GM21737 (cell line): Measurements from ENCODE around the gene CAMKK2.
"Not testable (repeated sequence)": the region's sequence is repeated elsewhere in the genome, so short reads cannot be mapped to it uniquely, and the experiment has no call there.

Experiments
- ATAC-seq: cut with Tn5 transposase; IDR thresholded peaks from one replicate; pipeline ENCODE4 v1.9.1; 2021; ENCODE audit warnings: mild to moderate bottlenecking, moderate library complexity; ENCODE audit not compliant: unreplicated experiment

CAMKK2 gene

DNA sequence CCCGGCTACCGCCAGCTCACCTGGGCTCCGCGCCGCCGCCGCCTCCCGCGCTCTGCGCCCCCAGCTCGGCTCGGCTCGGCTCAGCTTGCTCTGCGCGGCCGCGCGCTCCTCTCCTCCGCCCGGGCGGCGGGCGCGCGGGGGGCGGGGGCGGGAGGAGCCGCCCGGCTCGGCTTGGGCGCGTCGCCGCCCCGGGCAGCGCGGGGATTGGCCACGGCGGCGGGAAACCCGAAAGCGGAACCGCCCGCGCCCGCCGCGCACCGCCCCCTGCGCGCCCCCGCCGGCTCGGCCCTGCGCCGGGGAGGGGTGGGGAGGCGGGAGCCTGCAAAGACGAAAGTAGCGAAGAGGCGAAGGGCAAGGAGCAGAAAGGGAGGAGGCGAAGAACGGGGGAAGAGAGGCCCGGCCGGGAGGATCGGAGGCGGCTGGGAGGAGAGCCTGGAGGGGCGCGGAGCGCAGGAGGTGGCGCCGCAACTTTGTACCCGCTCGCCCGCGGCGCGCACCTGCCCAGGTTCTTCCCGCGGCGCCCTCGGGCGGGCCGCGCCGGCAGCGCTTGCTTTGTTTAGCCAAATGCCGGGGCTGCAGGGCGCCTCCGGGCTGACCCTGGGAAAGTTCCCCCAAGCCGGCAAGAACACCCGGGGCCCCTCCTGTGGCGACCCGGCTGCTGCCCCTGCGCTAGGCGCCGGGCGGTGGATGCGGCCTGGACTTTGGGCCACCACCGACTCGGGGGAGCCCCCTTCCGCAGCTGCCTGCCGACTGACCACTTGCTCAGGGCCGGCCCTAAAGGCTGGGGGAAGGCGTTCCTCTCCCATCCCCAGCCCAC lies at the start of gene CAMKK2:
CAMKK2 (minus strand) TSS at position 92 of the 817 bp plus-strand sequence. CDS start 22,183 bp downstream, outside the sequence.
- ATAC-seq, result peak; percentile 62

DNA sequence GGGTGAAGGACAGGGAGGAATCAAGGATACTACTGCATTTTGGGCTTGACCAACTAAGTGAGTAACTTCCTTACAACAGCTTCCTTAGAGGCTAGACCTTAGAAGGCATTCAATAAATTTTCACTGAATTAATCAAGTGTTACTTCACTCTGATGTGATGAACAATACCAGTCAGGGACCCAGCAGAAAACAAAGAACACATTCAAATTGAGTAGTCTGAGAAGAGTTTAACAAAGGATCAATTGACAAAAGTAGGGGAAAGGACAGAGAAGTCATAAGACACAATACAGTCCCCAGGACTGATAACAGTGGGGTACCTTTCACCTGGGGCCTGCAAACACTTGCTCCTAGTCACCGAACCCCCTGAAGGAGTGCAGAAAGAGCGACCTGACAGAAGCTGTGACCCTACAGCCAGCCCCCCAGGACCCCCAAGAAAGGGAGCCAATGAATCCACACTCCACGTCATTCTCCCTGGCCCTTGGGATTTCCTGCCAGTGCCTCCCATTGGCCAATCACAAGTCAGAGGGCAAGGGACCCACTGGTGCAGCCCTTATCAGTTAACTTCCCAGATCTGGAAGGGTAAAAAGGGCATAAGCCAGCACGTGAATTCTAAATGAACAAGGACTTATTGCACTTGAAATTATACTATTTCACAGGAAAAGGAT lies 48.8 kb upstream of the CAMKK2 start:
- ATAC-seq, result no peak

- ATAC-seq, result no peak
Observed at GRCh38 chr12:121344506-121344905, 48.0 kb upstream of the CAMKK2 start.

DNA sequence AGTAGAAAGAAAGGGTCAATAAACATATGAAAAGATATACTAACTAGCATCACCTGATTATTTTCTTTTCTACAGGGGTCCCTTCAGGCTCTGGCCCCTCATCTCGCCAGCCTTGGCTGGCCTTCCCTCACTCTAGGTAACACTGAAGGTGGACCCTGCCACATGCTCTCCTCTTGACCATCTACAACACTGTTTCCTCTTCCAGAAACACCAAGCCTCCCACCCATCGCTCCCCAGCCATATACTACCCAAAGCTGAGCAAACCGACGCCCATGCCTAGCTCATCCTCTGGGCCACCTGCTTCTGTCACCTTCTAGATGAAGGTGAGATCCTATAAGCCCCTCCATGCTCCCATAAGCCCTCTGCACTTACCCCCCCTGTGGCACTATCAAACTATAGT lies 40.9 kb upstream of the CAMKK2 start:
- no peak for ATAC-seq

- no peak for ATAC-seq
Observed at GRCh38 chr12:121334513-121335343, 38.2 kb upstream of the CAMKK2 start.

DNA sequence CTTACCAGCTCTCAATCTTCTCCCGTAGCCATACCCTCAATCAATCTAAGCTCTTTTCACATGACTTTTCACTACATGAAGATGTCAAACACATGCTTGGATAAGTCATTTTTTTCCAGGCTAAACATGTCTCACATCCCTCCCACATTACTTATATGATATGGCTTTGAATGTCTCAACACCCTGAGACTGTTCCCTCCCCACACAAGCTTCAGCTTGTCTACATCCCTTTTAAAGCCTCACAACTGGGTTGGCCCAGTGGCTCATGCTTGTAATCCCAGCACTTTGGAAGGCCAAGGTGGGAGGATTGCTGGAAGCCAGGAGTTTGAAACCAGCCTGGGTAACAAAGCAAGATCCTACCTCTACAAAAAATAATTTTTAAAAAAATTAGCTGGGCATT lies 37.2 kb upstream of the CAMKK2 start:
- ATAC-seq, result no peak

DNA sequence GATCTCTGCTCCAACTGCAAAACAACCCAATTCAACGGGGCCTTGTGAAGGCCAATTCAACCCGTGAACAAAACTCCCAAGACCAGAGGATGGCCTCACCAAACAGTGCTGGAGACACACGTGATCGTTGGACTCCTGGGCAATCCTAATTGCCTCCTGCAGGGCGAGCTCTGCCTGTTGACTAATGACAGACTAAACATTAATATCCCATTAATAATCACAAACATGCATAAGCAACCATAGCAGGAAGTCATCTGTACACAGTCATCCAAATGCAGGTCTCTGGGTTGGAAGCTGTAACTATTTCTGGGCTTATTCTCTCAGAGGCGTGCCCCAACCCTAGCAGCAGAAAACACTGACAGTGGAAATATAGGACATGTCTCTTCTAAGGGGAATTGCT lies 34.7 kb upstream of the CAMKK2 start:
- no peak for ATAC-seq

GRCh38 chr12:121330692-121331091 lies 34.2 kb upstream of the CAMKK2 start:
- no peak for ATAC-seq

GRCh38 chr12:121330195-121330594 lies 33.7 kb upstream of the CAMKK2 start:
- ATAC-seq, result no peak

DNA sequence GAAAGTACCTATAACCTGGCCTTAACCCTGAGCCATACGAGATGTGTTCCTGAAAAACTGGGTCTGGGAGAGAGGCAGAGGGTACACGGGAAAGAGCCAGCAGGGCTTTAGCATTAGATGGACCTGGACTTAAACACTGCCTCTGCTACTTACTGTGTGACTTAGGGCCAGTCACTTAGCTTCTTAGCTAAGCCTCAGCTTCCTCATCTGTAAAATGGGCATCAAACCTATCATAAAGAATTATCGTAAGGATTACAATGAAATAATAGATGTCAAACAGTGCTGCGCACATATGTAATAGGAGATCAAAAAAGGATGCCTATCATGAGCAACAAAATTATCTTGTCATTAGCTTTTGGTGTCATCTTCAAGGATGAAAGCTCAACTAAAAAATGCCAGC lies 32.1 kb upstream of the CAMKK2 start:
- ATAC-seq, result no peak

DNA sequence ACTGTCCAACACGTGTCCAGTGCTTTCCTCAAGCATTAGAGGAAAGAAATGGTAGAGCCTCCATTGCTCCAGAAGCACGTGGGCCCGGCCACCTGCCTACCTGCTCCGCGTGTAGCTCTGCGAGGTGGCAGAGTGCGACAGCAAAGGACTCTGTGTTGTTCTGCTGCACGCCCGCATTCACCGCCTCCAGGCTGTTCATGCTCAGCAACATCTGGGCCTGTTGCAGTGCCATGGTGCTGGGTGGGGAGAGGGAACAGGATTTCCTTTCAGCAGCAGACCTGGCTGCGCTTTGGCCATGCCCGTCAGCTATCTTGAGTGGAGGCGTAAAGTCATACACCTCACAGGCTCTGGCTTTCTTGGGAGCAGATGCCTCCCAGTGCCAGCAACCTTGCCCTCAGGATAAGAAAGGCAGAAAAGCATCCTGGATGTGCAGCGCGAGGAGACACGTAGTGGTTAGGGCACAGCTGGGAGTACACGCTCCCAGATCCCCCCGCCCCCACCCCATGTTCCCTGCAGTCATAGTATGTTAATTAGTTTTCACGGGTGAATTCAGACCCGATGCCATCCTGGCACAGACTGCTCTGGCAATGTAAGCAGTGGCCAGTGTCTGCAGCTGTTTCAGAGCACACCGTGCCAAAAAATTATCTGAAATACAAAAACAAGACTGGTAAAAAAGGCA lies 30.6 kb upstream of the CAMKK2 start:
- ATAC-seq, result no peak

DNA sequence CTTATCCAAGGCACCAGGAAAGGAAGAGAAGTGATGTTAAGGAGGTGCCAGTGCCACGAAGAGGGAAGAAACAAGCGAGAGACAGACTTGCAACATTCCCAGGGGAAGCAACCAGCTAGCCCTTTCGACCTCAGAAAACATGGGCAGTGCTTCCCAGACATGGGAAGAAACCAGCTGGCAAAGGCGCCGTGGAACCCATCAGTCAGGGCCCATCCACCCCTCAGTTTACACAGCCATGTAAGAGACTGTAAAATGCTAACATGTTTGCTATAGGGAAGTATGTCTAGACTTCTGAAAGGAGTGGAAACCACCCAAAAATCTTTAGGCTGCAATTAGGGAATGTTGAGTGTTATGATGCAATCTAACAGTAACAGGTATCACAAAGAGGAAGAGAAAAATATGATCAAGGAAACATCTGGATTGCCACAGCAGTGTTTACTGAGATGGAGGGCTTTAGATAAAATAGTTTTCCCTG lies 29.4 kb upstream of the CAMKK2 start:
- no peak for ATAC-seq

GRCh38 chr12:121323908-121324307 lies 27.4 kb upstream of the CAMKK2 start:
- ATAC-seq, result no peak

- ATAC-seq, result no peak
Observed at GRCh38 chr12:121318121-121318520, 21.6 kb upstream of the CAMKK2 start.

- no peak for ATAC-seq
Observed at GRCh38 chr12:121314431-121314830, 17.9 kb upstream of the CAMKK2 start.

- ATAC-seq, result not testable (repeated sequence)
Observed at GRCh38 chr12:121310231-121310630, 13.7 kb upstream of the CAMKK2 start.

DNA sequence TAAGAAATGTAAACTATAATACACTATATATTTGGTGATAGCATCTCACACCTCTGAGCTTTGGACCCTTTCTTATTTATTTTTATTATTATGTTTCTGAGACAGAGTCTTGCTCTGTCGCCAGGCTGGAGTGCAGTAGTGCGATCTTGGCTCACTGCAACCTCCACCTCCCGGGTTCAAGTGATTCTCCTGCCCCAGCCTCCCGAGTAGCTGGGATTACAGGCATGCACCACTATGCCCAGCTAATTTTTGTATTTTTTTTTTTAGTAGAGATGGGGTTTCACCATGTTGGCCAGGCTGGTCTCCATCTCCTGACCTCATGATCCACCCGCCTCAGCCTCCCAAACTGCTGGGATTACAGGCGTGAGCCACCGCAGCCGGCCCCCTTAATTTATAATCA lies 10.9 kb upstream of the CAMKK2 start:
- ATAC-seq, result not testable (repeated sequence)

- ATAC-seq, result no peak
Observed at GRCh38 chr12:121304306-121304705, 7.8 kb upstream of the CAMKK2 start.

- no peak for ATAC-seq
Observed at GRCh38 chr12:121301876-121302275, 5.4 kb upstream of the CAMKK2 start.

- ATAC-seq, result no peak
Observed at GRCh38 chr12:121300083-121300819, 3.7 kb upstream of the CAMKK2 start.
